LNCAP (cell line): ENCODE data around the gene SSBP2.

Experiments
- CTCF ChIP-seq: fragments of 450-650 bp; IDR thresholded peaks from 2 replicates; pipeline ENCODE4 v1.5.1; 2017; ENCODE audit warnings: mild to moderate bottlenecking

The SSBP2 gene

GRCh38 chr5:81505672-81506071, 245.2 kb downstream of the SSBP2 start:
- TF ChIP-seq CTCF: no peak

GRCh38 chr5:81495286-81495685, 255.6 kb downstream of the SSBP2 start:
- TF ChIP-seq CTCF: no peak

- no peak for TF ChIP-seq CTCF
These were observed 262.0 kb downstream of the SSBP2 start for GRCh38 chr5:81488862-81489261.

- no peak for TF ChIP-seq CTCF
These were observed 264.2 kb downstream of the SSBP2 start for GRCh38 chr5:81486711-81487110.

GRCh38 chr5:81482595-81482994, 268.3 kb downstream of the SSBP2 start:
- no peak for TF ChIP-seq CTCF

GRCh38 chr5:81469676-81470075, 281.2 kb downstream of the SSBP2 start:
- TF ChIP-seq CTCF: no peak

GRCh38 chr5:81450940-81451339, 300.0 kb downstream of the SSBP2 start:
- TF ChIP-seq CTCF: no peak

GRCh38 chr5:81435023-81435422, 315.9 kb downstream of the SSBP2 start:
- no peak for TF ChIP-seq CTCF
